Astrocyte (in vitro differentiated cells and primary cell): ENCODE data around the gene IL5.

Experiments used
- CTCF ChIP-seq: IDR thresholded peaks from 2 replicates; pipeline ENCODE4 v1.5.1; 2011; ENCODE audit warnings: low read depth, mild to moderate bottlenecking, inconsistent platforms, low read length, moderate library complexity; ENCODE audit not compliant: insufficient read depth
- EZH2 ChIP-seq: IDR thresholded peaks from 2 replicates; pipeline ENCODE4 v1.6.1; 2012; ENCODE audit warnings: mild to moderate bottlenecking, low read length, inconsistent platforms; ENCODE audit not compliant: insufficient read depth

- TF ChIP-seq CTCF, result no peak
- TF ChIP-seq EZH2, result no peak
Observed at GRCh38 chr5:132493821-132494220, 49.5 kb downstream of the IL5 start.
